NCI-H510A (cell line): Measurements from ENCODE around the gene RGL4.
"Not testable (repeated sequence)": the region's sequence is repeated elsewhere in the genome, so short reads cannot be mapped to it uniquely, and the experiment has no call there.

Experiments
- DNase-seq: peaks from one replicate; lab custom pipeline; 2025; lab: John Stamatoyannopoulos, UW

Gene RGL4

DNA sequence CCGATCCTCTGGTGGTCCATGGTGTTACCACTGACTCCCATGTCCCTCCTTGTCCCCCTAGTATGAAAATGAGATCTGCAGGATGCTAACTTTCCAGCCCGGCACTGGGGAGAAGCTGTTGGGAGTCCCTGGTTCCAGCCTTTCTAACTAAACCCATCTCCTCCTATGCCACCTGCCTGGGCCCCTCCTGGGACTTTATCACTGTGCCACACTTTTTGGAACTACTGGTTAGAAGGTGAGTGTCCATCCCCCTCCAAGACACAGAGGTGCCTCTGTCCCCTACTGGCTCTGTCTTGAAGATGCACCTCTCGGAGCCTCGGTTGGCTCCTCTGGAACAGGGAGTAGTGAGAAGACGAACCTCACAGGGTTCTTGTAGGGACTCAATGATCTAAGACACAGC lies at the start of gene RGL4:
Gene RGL4, plus strand, starts transcription at position 301 of the 400 bp plus-strand sequence. CDS start 1,018 bp downstream, outside the sequence.
- DNase-seq: no peak

DNA sequence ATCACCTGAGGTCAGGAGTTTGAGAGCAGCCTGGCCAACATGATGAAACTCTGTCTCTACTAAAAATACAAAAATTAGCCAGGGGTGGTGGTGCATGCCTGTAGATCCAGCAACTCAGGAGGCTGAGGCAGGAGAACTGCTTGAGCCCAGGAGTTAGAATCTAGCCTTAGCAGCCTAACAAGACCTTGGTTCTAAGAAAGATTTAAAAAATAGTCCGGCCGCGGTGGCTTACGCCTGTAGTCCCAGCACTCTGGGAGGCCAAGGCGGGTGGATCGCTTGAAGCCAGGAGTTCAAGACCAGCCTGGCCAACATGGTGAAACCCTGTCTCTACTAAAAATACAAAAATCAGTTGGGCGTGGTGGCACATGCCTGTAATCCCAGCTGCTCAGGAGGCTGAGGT lies 44.3 kb upstream of the RGL4 start:
- not testable (repeated sequence) for DNase-seq

- DNase-seq: no peak
Measured at GRCh38 chr22:23649071-23649501, 41.7 kb upstream of the RGL4 start.

DNA sequence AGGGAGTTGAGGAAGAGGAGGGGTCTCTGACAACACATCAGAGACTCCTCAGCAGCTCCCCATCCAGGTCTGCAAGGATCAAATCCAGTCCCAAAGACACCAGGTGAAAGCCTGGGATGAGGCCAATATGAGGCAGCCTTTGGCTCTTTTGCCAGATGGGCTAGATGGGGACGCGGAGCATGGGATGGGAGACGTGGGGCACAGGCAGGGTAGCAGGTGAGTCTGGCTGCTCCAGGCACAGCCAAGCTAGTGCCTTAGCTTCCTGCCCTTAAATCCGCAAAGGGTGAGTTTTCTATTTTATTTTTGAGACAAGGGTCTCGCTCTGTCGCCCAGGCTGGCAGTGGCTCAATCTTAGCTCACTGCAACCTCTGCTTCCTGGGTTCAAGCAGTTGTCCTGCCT lies 39.1 kb upstream of the RGL4 start:
- DNase-seq: no peak

DNA sequence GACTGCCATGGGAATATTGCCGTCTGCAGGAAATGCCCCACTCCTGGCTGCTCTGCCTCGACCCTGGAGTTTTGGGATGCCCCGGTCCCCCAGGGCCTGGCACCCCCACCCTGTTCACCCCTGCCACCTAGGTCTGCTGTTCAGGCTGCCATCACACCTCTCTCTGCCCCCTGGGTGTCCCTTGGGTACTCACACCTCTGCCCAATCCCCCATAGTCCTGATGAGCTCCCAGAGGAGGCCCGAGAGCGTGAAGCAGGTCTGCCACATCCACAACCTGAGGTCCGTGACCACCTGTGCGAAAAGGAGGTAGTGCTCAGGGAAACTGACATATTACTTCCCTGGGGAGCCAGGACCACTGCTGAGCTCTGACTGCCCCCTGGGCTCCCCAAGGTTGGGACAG lies 38.5 kb upstream of the RGL4 start:
- no peak for DNase-seq

- no peak for DNase-seq
Measured at GRCh38 chr22:23652711-23653110, 38.1 kb upstream of the RGL4 start.

- no peak for DNase-seq
Measured at GRCh38 chr22:23655891-23656475, 34.8 kb upstream of the RGL4 start.

DNA sequence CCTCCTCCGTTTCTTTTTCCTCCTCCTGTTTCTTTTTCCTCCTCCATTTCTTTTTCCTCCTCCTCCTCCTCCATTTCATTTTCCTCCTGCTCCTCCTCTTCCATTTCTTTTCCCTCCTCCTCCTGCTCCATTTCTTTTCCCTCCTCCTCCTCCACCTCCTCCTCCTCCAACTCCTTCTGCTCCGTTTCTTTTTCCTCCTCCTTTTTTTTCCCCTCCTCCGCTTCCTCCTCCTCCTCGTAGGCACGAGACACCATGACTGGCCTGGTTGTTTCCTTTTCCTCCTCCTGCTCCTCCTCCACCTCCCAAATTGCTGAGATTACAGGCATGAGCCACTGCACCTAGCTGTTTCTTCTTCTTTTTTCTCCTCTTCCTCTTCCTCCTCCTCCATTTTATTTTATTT lies 33.1 kb upstream of the RGL4 start:
- no peak for DNase-seq

DNA sequence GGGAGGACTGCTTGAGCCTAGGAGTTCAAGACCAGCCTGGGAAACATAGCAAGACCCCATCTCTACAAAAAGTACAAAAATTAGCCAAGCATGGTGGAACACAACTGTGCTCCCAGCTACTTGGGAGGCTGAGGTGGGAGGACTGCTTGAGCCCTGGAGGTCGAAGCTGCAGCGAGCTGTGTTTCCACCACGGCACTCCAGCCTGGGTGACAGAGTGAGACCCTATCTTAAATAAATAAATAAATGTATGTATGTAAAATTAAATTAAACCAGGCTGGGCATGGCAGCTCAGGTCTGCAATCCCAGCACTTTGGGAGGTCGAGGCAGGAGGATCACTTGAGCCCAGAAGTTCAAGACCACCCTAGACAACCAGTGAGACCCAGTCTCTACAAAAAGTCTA lies 30.4 kb upstream of the RGL4 start:
- DNase-seq: not testable (repeated sequence)

DNA sequence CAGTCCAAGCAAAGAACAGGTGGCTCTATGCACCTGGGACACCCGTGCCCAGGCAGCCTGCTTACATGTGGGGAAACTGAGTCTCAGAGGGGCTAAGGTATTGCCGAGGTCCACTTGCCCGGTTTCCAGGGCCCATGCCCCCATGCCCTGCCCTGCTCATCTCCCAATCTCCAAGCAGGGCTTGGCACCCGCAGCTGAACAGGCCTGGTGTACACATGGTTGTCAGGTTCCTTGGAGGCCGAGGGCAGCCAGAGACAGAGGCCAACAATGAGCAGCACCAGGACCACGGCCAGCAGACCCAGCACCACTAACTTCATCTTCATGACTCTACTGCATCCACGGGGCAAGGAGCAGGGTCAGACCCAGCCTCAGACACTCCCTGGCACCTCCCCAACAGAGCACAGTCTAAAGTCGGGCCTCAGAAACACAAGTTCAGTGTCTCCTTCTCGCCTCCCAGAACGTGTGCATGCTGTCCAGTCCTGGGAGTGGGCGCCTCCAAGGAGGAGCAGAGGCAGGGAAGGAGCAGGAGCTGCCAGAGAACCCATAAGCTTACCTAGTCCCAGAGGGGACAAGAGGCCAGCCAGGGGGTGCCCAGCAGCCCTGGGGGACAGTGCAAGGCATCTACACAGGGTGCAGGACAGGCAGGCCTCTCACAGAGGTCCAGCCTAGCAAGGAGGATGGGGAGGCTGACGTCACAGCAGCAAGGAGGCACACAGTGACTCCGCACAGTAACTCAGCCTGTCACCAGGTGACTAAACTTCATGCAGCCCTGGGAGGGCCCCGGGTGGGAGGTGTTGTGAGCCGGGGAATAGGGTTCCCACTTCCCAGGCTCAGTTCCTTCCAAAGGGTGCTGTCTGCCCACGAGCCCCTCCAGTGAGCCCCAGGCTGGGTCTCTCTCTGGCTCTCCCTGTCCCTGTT lies 20.2 kb upstream of the RGL4 start:
- DNase-seq: no peak

- not testable (repeated sequence) for DNase-seq
Measured at GRCh38 chr22:23671387-23671786, 19.4 kb upstream of the RGL4 start.

- not testable (repeated sequence) for DNase-seq
Measured at GRCh38 chr22:23672307-23673049, 18.3 kb upstream of the RGL4 start.

GRCh38 chr22:23673050-23673620 lies 17.7 kb upstream of the RGL4 start:
- DNase-seq: no peak

DNA sequence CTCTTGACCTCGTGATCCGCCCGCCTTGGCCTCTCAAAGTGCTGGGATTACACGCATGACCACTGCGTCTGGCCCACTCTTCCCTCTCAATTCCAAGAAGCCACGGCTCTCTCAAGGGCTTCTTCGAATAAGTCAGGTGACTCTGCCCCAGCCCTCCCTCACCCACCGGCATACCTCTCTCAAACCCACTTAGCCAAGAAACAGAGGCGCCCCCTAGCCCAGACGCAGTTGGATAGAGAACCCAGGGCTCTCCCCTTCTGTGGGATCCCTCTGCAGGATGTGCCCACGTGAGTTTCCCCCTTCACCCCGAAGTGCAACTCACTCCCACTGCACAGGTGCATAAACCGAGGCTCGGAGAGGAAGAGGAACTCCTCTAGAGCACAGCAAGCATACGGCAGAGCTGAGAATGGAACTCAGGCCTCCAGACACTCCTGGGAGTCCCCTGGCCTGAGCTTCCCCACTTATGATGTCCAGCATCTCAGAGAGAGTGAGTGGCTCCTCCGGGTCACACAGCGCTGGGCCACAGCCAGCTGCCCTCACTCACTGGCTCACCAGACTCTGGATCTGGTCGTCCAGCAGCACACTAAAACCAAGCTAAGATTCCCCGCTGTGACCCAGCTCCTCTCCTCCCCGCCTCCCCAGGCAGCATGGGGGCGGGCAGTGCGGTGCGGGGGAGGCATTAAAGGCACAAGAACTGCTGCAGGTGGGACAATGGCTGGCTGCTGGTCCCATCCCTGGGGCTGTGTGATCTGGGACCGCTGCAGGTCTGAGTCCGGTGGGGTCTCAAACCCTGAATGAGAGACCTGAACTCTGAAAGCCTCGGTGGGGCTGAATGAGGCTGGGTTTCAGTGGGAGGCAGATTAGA lies 16.8 kb upstream of the RGL4 start:
- no peak for DNase-seq

GRCh38 chr22:23674886-23675501 lies 15.8 kb upstream of the RGL4 start:
- DNase-seq: not testable (repeated sequence)

DNA sequence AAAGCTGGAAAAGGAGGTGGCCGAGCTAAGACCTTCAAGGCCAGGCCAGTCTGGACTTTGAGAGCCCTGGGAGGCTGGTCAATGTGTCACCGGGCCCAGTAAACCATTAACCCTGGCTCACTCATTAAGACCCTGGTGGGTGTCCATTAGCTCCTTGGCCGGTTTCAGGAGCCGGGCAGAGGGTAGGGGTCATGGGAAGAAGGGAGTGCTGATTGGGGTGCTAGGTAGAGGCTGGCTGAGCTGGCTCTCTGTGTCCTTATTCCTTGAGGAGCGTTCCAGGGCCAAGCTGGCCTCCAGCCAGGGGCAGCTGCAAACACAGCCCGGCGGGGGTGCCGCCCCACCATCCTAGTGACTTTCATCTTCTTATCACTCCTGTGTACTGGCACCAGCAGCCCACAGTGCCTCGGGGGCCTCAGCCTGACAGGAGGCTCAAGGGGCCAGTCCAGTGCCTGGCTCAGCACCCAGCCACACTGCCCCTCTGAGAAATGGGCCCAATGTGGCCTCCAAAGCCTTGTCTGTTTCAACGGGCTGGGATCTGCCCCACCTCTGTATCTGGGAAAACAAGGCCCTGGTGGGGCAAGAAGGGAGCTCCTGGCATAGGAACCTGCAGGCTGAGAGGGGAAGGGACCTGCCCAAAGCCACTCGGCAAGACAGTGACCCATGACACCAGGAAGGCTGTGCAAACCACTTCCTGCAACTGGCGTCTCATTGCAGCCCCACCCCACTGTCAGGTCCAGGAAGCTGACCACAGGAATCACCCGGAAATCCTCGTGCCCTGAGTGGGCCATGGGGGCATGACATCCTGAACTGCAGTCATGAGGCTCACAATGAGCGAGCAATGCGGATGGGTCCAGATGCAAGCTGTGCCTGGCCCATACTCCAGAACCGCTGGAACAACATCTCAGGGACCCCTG lies 15.1 kb upstream of the RGL4 start:
- DNase-seq: no peak

GRCh38 chr22:23676841-23677700 lies 13.7 kb upstream of the RGL4 start:
- DNase-seq: not testable (repeated sequence)

DNA sequence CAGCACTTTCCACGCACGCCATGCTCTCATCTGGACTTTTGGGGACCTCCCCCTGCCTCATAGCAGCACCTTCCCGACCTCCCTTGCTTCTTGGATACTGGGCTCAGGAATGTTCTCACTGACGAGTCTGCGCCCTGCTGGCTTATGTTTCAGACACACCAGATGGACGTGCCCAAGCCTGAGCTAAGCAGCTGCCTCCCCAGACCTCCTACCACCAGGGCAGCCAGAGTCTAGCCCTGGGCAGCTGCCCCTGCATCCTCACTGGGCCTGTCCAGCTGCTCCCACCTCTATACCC lies 13.2 kb upstream of the RGL4 start:
- DNase-seq: no peak

DNA sequence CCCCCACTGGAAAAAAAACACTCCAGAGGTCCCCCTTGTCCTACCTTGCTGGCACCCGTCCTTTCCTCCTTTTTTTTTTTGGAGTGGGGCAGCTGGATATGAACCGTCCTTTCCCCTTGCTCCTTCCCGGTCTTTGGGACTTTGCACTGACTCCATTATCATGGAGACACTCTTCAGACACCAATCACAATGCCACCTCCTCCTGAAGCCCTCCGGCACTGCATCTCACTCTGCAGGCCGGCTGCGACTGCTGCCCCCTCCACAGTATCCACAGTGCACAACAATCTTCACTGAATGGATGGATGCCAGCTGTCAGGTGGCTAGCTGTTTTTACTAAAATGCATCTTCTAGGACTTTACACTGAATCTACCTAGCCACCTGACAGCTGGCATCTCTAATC lies 12.7 kb upstream of the RGL4 start:
- DNase-seq: no peak
